CD4-positive, alpha-beta T cell treated with Interleukin-2 at 100 ng/mL for 4 hours (primary cell): Measurements from ENCODE around the gene OR8G1.
"Not testable (repeated sequence)": the region's sequence is repeated elsewhere in the genome, so short reads cannot be mapped to it uniquely, and the experiment has no call there.

Source experiments
- DNase-seq: peaks from one replicate; pipeline ENCODE4 v3.0.0-alpha.2; 2020; ENCODE audit warnings: low spot score

OR8G1 gene

GRCh38 chr11:124238512-124238911 is 2.4 kb upstream of the OR8G1 start:
- no peak for DNase-seq

- not testable (repeated sequence) for DNase-seq
Observed at GRCh38 chr11:124249869-124250268, 9.0 kb downstream of the OR8G1 start.

GRCh38 chr11:124256076-124256475 is 15.2 kb downstream of the OR8G1 start, which contains the start of gene OR8G5:
OR8G5 (plus strand) TSS chr11:124256376; CDS start chr11:124264932, 8,556 bp downstream.
- no peak for DNase-seq

GRCh38 chr11:124265041-124265440 is 24.1 kb downstream of the OR8G1 start:
- DNase-seq = not testable (repeated sequence)

GRCh38 chr11:124270886-124271285 is 30.0 kb downstream of the OR8G1 start:
- DNase-seq = not testable (repeated sequence)

GRCh38 chr11:124274000-124274399 is 33.1 kb downstream of the OR8G1 start:
- no peak for DNase-seq

- no peak for DNase-seq
Observed at GRCh38 chr11:124276081-124276480, 35.2 kb downstream of the OR8G1 start.

GRCh38 chr11:124277207-124277606 is 36.3 kb downstream of the OR8G1 start:
- DNase-seq = no peak

GRCh38 chr11:124277804-124278203 is 36.9 kb downstream of the OR8G1 start:
- no peak for DNase-seq

- DNase-seq = no peak
Observed at GRCh38 chr11:124278261-124278660, 37.4 kb downstream of the OR8G1 start.

GRCh38 chr11:124285610-124286344 is 44.9 kb downstream of the OR8G1 start:
- DNase-seq = no peak

- no peak for DNase-seq
Observed at GRCh38 chr11:124294687-124295086, 53.8 kb downstream of the OR8G1 start.

GRCh38 chr11:124296016-124296415 is 55.1 kb downstream of the OR8G1 start:
- no peak for DNase-seq

- DNase-seq = no peak
Observed at GRCh38 chr11:124297921-124298320, 57.0 kb downstream of the OR8G1 start.

- DNase-seq = no peak
Observed at GRCh38 chr11:124301548-124301947, 60.7 kb downstream of the OR8G1 start.

- no peak for DNase-seq
Observed at GRCh38 chr11:124302347-124303125, 61.6 kb downstream of the OR8G1 start.
